Measurements from ENCODE around the gene SPECC1. TPM values are rescaled to one million over a fixed set of nuclear protein-coding genes. Genes with fewer than 3 reads are reported as not detected.
"Not testable (repeated sequence)": the region's sequence is repeated elsewhere in the genome, so short reads cannot be mapped to it uniquely, and the experiment has no call there.

The SPECC1 gene
- polyA plus RNA-seq, 1 of the 3 experiments (the other 2 are of a cell fraction) = 11.2 TPM

DNA sequence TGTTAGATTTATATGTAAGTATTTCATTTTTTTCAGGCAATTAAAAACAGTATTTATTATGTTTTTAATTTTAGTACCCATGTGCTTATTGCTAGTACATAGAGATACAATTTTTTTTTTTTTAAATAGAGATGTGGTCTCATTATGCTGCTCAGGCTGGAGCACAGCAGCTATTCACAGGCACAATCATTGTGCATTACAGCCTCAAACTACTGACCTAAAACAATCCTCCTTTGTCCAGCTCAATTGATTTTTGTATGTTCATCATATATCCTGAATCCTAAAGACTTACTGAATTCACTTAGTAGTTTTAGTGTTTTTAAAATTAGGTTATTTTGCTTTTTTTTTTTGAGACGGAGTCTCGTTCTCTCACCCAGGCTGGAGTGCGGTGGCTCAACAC, 26.3 kb downstream of the SPECC1 start:
- no peak for TF ChIP-seq EZH2phosphoT487 (IDR thresholded peaks at IDR 0.05; ENCODE audit: borderline replicate concordance, low read depth)
- TF ChIP-seq MAX (IDR thresholded peaks at IDR 0.05; ENCODE audit: low read depth) = no peak
- TF ChIP-seq IRF3 (IDR thresholded peaks at IDR 0.05; ENCODE audit: low read depth, low read length) = no peak
- no peaks in the 10 kb centered on the region for H4K20me1 ChIP-seq (ENCODE audit: insufficient read depth)
- POLR2A ChIA-PET = no interaction called here
- no peak overlapping the region for H3K9ac ChIP-seq
- H3F3A ChIP-seq (replicated peaks; ENCODE audit: insufficient read depth) = no peaks in the 10 kb centered on the region
- no peak overlapping the region for H3K4me3 ChIP-seq (ENCODE audit: low read depth in 2 of 2, low read length in 1 of 2)
- no peak for DNase-seq
- no peaks in the 10 kb centered on the region for H3K4me1 ChIP-seq (ENCODE audit: control insufficient read depth in 1 of 2, insufficient read depth in 2 of 2, low read depth in 1 of 2, low read length in 1 of 2)
- no peaks in the 10 kb centered on the region for H3K9me2 ChIP-seq
- CTCF ChIA-PET = interaction anchor here (0.9 kb wide), 1 partner anchor 26 kb away, joined by 4 read pairs; no protein-coding TSS in a partner anchor
- no peaks in the 10 kb centered on the region for H3K79me2 ChIP-seq (ENCODE audit: insufficient read depth)
- H3K27ac ChIP-seq (ENCODE audit: low read depth in 2 of 2, low read length in 1 of 2) = no peak overlapping the region
- no peak overlapping the region for H2AFZ ChIP-seq (ENCODE audit: low read depth)
- no peak overlapping the region for H3K4me2 ChIP-seq
- 97% methylated on average over 3 of the region's 3 CpGs for WGBS (ENCODE audit: low lambda C conversion rate)
- no peaks in the 10 kb centered on the region for H3K27me3 ChIP-seq (ENCODE audit: insufficient read depth)
- H3K9me3 ChIP-seq = no peaks in the 10 kb centered on the region
- no peaks in the 10 kb centered on the region for H3K36me3 ChIP-seq (replicated peaks in 1 of 2; ENCODE audit: control insufficient read depth in 1 of 2, insufficient read depth in 2 of 2, low read length in 1 of 2)

GRCh38 chr17:20037286-20037685, 28.1 kb downstream of the SPECC1 start:
- H4K20me1 ChIP-seq (ENCODE audit: insufficient read depth); POLR2A ChIA-PET; H3K27ac ChIP-seq (ENCODE audit: low read depth in 2 of 2, low read length in 1 of 2); DNase-seq; H3K4me1 ChIP-seq (ENCODE audit: control insufficient read depth in 1 of 2, insufficient read depth in 2 of 2, low read depth in 1 of 2, low read length in 1 of 2); H3K27me3 ChIP-seq (ENCODE audit: insufficient read depth); H3K9me3 ChIP-seq; H2AFZ ChIP-seq (ENCODE audit: low read depth); H3K9me2 ChIP-seq; H3K4me2 ChIP-seq; H3K4me3 ChIP-seq (ENCODE audit: low read depth in 2 of 2, low read length in 1 of 2); H3K9ac ChIP-seq; H3K79me2 ChIP-seq (ENCODE audit: insufficient read depth); CTCF ChIA-PET; H3F3A ChIP-seq (replicated peaks; ENCODE audit: insufficient read depth); H3K36me3 ChIP-seq (replicated peaks in 1 of 2; ENCODE audit: control insufficient read depth in 1 of 2, insufficient read depth in 2 of 2, low read length in 1 of 2): not testable (repeated sequence)
- WGBS (ENCODE audit: low lambda C conversion rate) = 100% methylated on average over 1 of the region's 1 CpG

DNA sequence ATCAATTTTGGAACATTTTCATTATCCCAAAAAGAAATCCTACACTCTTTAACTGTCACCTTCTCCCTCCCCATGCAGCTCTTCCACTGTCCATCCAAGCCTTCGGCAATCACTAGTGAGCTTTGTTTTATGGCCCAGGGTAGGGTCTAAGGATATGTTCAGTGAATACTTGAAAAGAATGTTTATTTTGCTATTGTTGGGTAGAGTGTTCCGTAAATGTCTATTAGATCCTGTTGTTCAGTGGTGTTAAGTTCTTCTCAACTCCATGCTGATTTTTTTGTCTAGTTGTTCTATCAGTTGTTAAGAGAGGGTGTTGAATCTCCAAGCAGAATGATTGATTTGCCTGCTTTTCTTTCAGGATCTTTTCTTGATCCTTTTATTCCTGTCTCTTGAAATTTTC, 29.9 kb downstream of the SPECC1 start:
- Histone ChIP-seq H3K4me1 (ENCODE audit: control insufficient read depth in 1 of 2, insufficient read depth in 2 of 2, low read depth in 1 of 2, low read length in 1 of 2) (no peaks in the 10 kb centered on the region), H3K79me2 (ENCODE audit: insufficient read depth) (no peaks in the 10 kb centered on the region), H3K9me3 (no peaks in the 10 kb centered on the region), H3F3A (replicated peaks; ENCODE audit: insufficient read depth) (no peaks in the 10 kb centered on the region), H3K4me3 (ENCODE audit: low read depth in 2 of 2, low read length in 1 of 2) (no peak overlapping the region), H3K27ac (ENCODE audit: low read depth in 2 of 2, low read length in 1 of 2) (no peak overlapping the region), H3K27me3 (ENCODE audit: insufficient read depth) (no peaks in the 10 kb centered on the region), H3K4me2 (no peak overlapping the region), H3K36me3 (replicated peaks in 1 of 2; ENCODE audit: control insufficient read depth in 1 of 2, insufficient read depth in 2 of 2, low read length in 1 of 2) (no peaks in the 10 kb centered on the region), H4K20me1 (ENCODE audit: insufficient read depth) (no peaks in the 10 kb centered on the region), H2AFZ (ENCODE audit: low read depth) (no peak overlapping the region), H3K9me2 (no peaks in the 10 kb centered on the region), H3K9ac (no peak overlapping the region)
- CTCF ChIA-PET = no interaction called here
- no peak for DNase-seq
- 95% methylated on average over 2 of the region's 2 CpGs for WGBS (ENCODE audit: low lambda C conversion rate)
- TF ChIP-seq NRF1 (IDR thresholded peaks at IDR 0.05; ENCODE audit: low read depth, low read length) (no peak), CHD2 (IDR thresholded peaks at IDR 0.05; ENCODE audit: low read length, partially characterized antibody) (no peak), ELF1 (IDR thresholded peaks at IDR 0.05) (no peak), RCOR1 (IDR thresholded peaks at IDR 0.05; ENCODE audit: low read length) (no peak), RFX5 (IDR thresholded peaks at IDR 0.05; ENCODE audit: low read length) (no peak), EZH2phosphoT487 (IDR thresholded peaks at IDR 0.05; ENCODE audit: borderline replicate concordance, low read depth) (no peak), IRF3 (IDR thresholded peaks at IDR 0.05; ENCODE audit: low read depth, low read length) (no peak), TCF12 (IDR thresholded peaks at IDR 0.05) (no peak), EP300 (IDR thresholded peaks at IDR 0.05; ENCODE audit: borderline replicate concordance in 1 of 2, low read depth in 1 of 2, low read length in 1 of 2) (no peak), RAD21 (IDR thresholded peaks at IDR 0.05; ENCODE audit: low read length) (no peak), RXRA (IDR thresholded peaks at IDR 0.05; ENCODE audit: borderline replicate concordance, low read depth) (no peak), PBX3 (IDR thresholded peaks at IDR 0.05) (no peak), TAF1 (IDR thresholded peaks at IDR 0.05; ENCODE audit: borderline replicate concordance, low read depth, low read length) (no peak), JUND (IDR thresholded peaks at IDR 0.05) (no peak)
- TF ChIP-seq, protein P1, sequence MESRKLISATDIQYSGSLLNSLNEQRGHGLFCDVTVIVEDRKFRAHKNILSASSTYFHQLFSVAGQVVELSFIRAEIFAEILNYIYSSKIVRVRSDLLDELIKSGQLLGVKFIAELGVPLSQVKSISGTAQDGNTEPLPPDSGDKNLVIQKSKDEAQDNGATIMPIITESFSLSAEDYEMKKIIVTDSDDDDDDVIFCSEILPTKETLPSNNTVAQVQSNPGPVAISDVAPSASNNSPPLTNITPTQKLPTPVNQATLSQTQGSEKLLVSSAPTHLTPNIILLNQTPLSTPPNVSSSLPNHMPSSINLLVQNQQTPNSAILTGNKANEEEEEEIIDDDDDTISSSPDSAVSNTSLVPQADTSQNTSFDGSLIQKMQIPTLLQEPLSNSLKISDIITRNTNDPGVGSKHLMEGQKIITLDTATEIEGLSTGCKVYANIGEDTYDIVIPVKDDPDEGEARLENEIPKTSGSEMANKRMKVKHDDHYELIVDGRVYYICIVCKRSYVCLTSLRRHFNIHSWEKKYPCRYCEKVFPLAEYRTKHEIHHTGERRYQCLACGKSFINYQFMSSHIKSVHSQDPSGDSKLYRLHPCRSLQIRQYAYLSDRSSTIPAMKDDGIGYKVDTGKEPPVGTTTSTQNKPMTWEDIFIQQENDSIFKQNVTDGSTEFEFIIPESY (IDR thresholded peaks at IDR 0.05; ENCODE audit: borderline replicate concordance, low read depth) = no peak
- POLR2A ChIA-PET = no interaction called here
